GDM1 (cell line): ENCODE measurements around the gene CMIP.

Source experiments
- DNase-seq: peaks from one replicate; lab custom pipeline; 2025; lab: John Stamatoyannopoulos, UW

Gene CMIP

DNA sequence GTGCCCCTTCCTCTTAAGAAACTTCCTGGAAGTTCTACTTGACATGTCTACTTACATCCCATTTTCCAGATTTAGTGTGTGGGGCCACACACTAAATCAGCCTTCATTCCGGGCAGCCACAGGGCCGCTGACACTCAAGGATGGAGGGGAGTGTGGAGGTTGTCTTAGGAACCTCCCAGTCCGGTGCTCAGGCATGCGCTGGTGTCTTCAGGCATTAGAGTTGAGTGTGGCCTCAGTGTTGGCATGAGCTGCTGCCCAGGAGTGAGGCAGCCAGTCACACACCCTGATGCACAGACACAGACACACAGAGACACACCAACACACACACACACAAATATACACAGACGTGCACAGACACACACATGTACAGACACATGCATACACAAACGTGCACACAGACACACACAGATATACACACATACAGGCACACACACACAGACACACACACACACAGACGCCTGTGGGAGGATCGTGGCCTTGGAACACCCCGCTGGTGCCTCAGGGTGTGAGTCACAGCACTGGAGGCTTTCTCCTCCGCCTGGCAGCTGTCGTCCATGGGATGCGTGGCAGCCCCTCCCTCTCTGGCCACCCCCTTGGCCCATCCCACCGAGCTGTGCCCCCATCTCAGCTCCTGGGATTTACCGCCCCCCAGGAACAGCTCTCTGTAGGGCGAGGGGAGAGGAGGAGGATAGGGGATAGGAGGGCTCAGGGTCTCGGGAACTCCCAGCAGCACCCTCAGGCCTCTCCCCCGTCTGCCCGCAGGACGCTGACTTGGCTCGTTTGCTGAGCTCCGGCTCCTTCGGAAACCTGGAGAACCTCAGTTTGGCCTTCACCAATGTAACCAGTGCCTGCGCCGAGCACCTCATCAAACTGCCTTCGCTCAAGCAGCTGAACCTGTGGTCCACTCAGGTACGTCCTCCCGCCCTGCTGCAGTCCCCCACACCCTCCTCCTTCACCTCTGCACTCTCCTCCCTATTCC is 258.9 kb downstream of the CMIP start:
- DNase-seq: no peak

DNA sequence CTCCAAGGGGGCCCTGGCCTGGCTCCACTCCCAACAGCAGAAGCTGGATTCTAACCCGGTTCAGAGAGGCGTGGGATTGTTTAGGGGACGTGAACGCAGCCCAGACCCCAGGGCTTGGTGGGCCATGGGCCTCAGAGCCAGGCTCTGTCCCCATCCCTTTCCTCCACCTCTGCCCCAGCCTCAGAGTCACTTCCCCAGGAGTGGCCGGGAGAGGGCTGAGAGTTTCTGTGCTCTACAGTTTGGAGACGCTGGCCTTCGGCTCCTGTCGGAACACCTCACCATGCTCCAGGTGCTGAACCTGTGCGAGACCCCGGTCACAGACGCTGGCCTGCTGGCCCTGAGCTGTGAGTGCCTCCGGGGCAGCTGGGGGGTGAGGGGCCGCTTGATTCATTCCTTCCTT is 260.7 kb downstream of the CMIP start:
- DNase-seq: no peak

DNA sequence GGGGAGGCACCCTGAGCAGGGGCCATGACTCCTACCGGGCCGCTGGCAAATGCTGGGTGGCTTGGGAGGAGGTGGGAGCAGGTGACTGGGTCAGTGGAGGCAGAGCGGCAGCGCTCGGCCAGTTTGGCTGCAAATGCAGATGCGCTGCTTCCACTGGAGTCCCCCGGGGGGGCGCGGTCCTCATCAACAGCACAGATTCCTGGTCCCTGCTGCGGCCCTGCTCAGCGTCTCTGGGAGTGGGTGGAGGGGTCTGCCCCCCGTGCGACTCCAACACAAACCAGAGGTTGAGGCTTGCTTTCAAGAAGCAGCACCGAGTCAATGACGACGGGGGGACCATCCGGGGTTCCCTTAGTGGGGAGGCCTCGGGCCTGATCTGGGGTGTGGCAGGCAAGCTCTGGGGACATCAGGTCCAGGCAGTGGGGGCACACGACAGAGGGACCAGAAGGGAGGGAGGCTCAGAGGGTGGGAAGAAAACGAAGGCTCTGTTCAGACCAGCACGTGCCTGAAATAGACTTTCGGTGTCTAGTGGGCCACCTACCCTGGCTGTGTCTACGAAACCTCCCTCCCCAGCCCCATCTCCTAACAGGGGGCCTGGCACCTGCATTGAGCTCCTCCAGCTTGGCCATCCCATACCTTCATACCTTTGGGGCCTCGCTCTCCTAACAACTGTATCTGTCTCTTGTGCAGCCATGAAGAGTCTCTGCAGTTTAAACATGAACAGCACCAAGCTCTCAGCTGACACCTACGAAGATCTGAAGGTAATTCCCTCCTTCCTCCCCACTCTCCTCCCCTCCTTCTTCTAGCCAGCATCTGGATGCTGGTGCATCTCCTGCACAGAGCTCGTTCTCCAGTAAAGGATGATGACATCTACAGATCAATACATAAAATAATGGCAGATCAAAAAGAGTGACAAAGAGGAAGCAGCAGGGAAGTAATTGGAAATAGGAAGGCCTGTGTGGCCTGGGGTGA is 262.0 kb downstream of the CMIP start:
- no peak for DNase-seq

DNA sequence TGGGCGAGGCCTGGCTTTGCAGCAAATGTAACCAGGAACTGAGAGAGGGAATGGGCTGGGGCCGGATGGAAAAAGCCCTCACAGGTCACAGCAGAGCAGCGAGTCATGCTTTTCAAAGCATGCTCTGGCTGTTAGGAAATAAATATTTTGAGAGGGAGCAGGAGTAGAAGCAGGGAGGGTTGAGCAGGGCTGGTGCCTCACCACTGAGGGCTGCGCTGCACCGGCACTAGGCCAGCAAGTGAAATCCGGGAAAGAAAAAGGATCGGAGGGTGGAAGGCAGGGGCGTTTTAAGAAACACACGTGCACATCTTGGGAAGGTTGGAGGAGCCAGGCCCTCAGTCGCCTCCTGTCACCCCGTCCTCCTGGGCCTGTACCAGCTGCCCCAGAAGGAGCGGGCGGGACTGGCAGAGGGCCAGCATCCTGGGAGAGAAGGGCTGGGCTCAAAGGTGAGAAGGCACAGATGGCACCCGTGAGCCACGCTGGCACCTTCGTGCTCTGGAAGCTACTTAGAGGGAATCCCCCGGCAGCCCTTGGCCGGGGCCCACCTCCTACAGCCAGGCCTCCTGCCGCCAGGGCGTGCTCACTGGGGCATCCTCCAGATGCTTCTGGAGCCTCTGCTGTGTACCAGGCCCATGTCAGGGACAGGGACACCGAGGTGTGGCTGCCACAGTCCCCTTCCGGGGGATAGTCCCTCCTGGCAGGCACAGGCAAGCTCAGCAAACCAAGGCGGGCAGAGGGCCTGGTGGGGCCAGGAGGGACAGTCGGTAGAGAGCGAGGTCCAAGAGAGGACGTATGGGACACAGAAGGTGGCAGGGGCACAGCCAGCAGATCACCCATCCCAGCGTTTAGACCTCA is 263.0 kb downstream of the CMIP start:
- DNase-seq: no peak

DNA sequence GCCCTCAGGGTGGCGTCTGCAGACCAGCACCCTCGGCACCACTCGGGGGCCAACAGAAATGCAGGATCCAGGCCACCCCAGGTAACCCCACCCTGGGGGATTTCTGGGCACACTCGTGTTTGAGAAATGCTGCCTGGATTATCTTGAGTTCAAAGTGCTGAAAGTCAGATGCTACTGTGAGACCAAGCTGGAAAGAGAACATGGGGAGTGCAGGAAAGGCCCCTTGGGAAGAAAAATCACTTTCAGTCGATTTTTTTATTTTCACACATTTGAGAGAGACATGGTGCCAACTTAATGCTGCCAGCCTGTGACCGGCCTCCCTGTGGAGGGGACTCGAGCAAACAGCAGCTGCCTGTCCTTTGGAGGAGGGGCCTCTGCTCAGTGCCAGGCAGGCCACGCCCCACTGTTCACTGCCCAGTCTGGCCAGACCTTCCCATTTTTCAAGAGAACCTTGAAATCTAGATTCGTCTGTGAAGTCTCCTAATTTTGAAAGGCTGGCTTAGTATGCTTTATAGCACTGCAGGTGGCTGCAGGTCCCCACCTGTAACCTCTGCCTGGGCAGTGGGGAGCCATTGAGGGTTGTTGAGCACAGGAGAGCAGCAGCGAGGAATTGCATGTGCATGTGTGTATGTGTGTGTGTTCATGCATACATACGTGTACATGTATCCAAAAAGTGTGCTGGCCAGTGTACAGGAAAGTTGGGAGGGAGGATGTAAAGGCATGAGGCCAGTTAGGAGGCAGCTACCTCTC is 263.8 kb downstream of the CMIP start:
- no peak for DNase-seq

DNA sequence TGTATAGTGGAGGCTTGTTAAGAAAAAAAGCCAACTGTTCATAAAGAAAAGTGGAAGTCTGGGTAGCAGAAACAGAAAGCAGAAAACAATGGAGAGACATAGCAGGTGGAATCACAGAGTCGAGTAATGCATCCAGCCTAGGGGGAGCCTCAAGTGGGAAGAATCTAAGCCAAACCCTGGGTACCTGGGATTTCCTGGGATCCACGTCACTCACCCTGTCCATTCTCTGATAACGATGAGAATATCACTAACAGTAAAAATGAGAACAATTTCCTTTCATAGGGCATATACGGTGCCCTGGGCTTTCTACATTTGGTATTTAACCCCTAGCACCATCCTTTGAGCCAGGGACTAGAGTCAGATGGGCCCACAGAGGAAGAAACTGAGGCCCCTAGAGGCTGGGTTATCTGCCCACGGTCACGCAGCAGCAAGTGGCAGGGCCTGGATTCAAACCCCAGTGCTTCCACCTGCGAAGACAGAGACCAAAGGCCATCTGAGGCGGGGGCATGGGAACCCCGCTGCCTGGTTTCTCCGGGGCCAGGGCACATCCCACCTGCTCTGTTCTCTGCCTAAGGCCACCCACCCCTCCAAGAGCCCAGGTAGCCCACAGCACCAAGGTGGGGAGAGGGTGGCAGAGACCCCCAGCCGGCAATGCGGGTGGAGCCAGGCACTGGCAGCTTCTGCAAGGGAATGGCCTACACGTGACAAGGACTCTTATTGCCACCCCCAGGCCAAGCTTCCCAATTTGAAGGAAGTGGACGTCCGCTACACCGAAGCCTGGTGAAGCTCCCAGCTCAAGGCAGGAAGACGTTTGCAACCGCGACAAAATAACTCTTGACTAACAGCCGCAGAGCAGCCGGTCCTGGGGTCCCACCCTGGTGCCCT is 264.6 kb downstream of the CMIP start:
- DNase-seq: no peak

DNA sequence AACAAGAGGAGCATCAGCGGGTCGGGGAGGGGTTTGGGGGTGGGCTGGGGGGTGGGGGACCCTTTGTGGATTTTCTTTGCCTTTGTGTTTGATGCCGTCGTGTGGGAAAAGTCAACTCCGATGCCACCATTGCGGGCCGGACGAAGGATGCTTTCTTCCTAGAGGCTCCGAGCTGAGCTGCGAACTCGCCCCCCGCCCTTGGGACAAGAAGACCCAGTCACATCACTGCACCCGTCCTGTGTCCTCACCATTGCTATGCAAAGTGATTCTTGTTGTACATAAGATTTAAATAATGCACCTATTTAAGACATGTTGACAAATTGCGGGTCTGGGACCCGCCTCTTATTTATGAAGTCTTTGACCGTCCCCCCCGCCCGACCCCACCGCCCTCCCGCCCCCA is 265.4 kb downstream of the CMIP start:
- DNase-seq: no peak

DNA sequence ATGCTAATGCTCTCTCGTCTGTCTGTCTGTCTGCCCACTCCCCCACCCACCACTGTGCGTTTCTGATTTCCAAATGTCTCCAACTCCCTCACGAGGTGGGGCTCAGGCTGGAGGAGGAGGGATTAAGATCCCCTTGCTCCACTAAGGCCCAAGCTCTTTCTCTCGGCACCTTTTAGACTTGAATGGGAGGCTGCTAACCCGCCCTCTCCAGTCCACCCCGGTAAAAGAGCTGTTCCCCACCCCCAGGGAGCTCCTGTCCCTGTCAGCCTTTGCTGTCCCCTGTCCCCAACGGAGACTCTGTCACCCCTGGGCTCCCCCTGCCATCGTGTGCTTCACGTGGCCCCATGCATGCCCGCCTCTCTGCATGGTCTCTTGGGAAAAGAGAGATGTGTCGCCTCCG is 266.0 kb downstream of the CMIP start:
- DNase-seq: no peak

DNA sequence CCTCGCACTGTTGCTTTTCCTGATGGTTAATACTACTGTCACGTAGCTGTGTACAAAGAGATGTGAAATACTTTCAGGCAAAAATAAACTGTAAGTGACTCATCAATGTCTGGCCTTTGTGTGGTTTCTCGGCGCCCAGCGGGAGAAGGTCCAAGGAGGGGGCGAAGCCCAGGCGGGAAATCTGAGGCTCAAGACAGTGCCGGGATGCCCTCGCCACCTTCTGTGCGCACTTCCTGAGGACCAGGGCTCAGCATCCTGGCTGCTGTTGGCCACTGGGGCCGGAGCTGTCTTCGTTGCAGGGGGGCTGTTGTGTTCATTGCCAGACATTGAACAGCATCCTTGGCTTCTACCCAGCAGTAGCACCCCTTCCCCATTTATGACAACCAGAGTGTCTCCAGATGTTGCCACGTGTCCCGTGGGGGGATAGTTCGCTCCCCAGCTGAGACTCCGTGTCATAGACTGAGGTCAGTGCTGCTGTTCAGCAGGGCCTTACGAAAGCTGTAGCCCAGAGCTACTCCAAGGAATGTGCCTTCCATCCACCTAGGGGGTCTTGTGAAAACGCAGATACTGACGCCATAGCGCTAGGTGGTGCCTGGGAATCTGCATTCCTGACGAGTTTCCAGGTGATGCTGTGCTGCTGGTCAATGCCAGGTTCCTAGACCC is 267.2 kb downstream of the CMIP start:
- no peak for DNase-seq

DNA sequence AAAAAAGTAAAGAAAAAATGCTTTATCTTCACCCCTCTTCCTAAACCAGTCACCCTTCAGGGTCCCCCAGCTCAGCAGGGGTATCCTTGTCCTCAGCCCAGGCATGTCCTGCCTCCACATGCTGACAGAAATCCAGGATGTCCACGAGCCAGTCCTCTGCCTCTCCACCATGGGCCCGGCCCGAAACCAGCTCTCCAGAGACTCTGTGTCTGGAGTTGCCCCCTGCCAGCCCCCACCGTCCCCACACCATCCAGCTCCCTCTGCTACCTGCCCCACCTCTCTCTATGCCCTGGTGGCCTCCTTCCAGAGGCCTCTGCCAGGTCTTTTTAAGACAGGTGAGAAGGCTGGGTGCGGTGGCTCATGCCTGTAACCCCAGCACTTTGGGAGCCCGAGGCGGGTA is 268.1 kb downstream of the CMIP start:
- no peak for DNase-seq

DNA sequence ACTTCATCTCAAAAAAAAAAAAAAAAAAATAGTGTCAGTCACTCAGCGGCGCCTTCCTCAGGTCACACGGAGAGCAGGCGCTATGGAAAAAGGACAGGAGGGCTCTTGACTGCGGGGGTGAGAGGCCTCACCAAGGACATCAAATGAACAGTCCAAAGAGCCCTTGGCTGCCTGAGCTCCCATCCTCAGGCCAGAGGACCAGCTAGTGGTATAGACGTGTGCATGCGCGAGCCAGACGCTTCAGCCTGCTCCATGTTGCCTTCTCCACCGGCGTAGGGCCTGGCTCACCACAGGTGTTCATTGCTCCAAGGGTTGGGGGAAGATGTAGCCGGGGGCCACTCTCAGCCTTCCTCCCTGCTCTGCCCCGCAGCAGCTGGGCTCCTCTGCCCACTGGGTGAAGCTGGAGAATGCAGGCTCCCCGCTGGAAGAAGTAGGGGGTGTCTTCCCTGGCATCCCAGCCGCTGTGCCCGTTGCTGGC is 268.7 kb downstream of the CMIP start:
- no peak for DNase-seq

DNA sequence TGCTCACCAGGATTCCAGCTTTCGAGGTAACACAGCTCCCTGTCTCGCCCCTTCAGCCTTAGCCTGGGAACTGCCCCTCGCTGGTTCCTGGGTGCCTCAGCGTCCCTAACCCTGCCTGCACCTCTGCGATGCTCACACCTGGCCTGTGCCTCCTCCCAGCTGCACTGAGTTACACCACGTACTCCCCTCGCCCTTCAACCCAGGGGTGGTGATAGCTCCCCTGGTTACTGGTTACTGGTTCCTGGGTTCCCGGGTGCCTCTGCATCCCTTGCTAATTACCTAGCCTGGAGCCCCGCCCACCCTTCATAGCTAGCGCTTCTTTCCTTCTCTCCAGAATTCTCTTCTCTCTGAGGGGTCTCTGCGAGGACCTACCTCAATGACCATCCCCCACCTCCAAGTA is 269.2 kb downstream of the CMIP start:
- no peak for DNase-seq

DNA sequence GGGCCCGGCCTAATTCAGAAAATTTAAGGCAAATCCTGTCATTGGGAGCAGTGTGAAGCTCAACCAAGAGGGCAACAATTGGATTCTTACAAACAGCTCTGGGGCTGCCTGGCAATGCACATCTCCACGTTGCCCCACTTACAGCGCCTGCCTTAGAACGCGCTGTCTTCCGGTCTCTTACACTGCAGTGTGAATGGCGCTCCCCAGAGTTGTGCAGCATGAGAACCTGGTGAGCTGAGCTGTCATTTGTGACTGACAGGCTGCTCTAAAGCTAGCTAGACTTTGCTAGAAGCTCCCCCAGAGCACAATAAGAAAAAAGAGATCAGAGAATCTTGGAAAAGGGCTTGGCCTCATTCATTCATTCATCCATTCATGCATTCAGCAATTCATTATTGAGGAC is 270.0 kb downstream of the CMIP start:
- DNase-seq: no peak

DNA sequence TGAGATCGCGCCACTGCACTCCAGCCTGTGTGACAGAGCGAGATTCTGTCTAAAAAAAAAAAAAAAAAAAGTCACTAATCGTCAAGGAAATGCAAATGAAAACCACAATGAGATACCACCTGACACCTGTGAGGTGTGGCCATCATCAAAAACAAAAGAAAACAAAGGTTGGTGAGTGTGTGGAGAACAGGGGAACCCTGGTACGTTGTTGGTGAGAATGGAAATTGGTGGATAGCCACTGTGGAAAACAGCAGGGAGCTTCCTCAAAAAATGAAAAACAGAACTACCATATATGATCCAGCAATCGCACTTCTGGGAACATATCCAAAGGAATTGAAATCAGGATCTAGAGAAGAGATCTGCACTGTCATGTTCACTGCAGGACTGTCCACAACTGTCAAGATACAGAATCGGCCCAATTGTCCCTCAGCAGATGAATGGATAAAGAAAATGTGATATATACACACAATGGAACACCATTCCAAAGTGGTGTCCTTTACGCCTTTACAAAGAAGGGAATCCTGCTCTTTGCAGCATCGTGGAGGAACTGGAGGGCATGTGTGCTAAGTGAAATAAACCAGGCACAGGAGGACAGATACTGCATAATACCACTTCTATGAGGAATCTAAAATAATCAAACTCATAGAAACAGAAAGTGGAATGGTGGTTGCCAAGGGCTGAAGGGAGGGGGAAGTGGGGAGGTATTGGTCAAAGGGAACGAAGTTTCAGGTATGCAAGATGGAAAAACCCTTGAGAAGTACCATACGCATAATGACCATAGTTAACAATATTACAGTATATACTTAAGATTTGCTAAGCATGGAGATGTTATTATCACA is 271.0 kb downstream of the CMIP start:
- no peak for DNase-seq

DNA sequence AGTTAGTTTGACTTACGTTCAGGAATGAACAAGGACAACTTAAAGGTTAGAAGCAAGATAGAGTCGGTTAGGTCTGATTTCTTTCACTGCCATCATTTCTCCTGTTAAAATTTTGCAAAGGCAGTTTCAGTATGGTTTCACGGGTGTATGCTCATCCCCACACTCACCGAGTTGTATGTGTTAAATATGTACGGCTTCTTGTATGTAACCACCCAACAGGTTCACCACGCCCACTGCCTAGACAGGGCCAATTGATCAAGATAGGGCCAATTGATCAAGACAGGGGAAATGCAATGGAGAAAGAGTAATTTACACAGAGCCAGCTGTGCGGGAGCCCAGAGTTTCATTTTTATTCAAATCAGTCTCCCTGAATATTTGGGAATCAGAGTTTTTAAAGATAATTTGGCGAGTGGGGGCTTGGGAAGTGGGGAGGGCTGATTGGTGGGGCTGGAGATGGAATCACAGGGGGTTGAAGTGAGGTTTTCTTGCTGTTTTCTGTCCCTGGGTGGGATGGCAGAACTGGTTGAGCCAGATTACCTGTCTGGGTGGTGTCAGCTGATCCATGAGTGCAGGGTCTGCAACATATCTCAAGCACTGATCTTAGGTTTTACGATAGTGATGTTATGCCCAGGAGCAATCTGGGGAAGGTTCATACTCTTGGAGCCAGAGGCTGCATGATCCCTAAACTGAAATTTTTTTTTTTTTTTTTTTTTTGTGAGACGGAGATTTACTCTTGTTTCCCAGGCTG is 272.0 kb downstream of the CMIP start:
- DNase-seq: no peak

DNA sequence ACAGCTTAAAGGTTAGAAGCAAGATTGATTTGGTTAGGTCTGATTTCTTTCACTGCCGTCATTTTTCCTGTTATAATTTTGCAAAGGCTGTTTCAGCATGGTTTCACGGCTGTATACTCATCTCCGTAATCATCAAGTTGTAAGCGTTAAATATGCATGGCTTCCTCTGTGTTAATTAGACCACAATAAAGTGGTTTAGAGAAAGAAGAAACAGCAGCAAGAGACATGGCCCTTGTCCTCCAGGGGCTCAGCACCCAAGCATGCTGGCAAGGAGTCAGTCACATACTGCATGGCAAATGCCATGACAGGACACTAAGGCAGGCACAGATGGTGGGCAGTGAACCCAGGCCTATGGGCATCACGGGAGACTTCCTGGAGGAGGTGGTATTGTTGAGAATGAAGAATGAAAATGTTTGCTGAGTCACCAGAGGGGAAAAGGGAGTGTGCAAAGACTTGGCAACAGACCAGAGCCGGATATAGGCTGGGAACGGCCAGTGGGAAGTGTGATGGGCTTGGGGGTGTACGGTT is 273.1 kb downstream of the CMIP start:
- no peak for DNase-seq

DNA sequence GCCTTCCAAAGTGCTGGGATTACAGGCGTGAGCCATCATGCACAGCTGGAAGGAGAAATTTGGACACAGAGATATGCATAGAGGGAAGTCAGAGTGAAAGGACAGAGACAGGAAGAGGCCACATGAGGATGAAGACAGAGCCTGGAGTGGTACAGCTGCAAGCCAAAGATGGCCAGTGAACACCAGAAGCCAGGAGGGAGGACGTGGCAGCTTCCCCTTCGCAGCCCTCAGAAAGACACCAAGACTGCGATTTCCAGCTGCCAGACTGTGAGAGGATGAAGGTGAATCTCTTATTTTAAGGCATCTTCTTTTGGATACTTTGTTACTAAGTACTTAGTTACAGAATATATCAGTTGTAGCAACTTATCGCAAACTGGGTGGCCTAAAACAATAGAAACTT is 274.0 kb downstream of the CMIP start:
- DNase-seq: no peak
